Lower leg skin (tissue), 3 donors: ENCODE measurements around the gene GALNT18.

ENCODE experiments used
- CTCF ChIP-seq, 3 donors: fragments of 450-650 bp; IDR thresholded peaks; one replicate each; pipeline ENCODE4 v1.5.1; 2016; ENCODE audit warnings: antibody characterized with exemption in 3 of 3, mild to moderate bottlenecking in 3 of 3, moderate library complexity in 2 of 3
- POLR2A ChIP-seq, 2 donors: fragments of 450-650 bp; IDR thresholded peaks; one replicate each; pipeline ENCODE4 v1.6.1; 2016 to 2017; ENCODE audit warnings: antibody characterized with exemption in 2 of 2, mild to moderate bottlenecking in 1 of 2, moderate library complexity in 1 of 2

- TF ChIP-seq CTCF (IDR thresholded peaks at IDR 0.05): no peak
- no peak for TF ChIP-seq POLR2A (IDR thresholded peaks at IDR 0.05)
These were observed 63.0 kb downstream of the GALNT18 start for GRCh38 chr11:11558826-11559225.
